HG03060 (cell line): Measurements from ENCODE around the gene HLA-DOA.

Experiments
- ATAC-seq: cut with Tn5 transposase; IDR thresholded peaks from one replicate; pipeline ENCODE4 v1.9.1; 2021; ENCODE audit warnings: low read depth, moderate number of reproducible peaks; ENCODE audit not compliant: unreplicated experiment

HLA-DOA gene

GRCh38 chr6:33008944-33009861 lies at the start of gene HLA-DOA:
Gene HLA-DOA, minus strand, starts transcription at chr6:33009591.
- ATAC-seq = peak; percentile 52

- ATAC-seq = no peak
Observed at GRCh38 chr6:33057222-33058150, 48.1 kb upstream of the HLA-DOA start.

- ATAC-seq = no peak
Observed at GRCh38 chr6:33053230-33053629, 43.8 kb upstream of the HLA-DOA start.

GRCh38 chr6:33052627-33053026 lies 43.2 kb upstream of the HLA-DOA start:
- ATAC-seq = no peak

GRCh38 chr6:33050014-33050810 lies 40.8 kb upstream of the HLA-DOA start:
- ATAC-seq = no peak

- no peak for ATAC-seq
Observed at GRCh38 chr6:33049323-33050013, 40.1 kb upstream of the HLA-DOA start.

DNA sequence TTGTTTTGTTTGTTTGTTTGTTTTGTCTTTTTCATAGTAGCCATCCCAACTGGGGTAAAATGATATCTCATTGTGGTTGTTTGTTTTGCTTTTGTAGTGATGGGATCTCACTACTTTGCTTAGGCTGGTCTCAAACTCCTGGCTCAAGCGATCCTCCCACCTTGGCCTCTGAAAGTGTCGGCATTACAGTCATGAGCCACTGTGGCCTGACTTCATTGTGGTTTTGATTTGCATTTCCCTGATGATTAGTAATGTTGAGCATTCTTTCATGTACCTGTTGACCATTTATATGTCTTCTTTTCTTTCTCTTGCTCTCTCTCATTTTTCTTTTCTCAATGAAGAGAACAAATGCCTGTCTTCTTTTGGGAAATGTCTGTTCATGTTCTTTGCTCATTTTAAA lies 30.8 kb upstream of the HLA-DOA start:
- ATAC-seq = no peak

GRCh38 chr6:33036535-33036934 lies 27.1 kb upstream of the HLA-DOA start:
- no peak for ATAC-seq

DNA sequence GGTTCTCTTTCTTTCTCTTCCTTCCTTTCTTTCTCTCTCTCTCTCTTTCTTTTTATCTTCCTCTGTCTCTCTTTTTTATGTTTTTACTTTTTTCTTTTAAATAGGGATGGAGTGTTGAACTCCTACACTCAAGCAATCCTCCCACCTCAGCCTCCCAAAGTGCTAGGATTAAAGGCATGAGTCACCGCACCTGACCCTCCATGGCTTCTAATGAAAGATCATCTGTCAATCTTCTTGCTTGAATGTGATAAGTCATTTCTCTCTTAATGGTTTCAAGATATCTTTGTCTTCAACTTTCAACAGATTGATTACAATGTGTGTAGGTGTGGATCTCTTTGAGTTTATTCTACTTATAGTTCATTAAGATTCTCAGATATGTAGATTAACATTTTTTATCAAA lies 25.2 kb upstream of the HLA-DOA start:
- ATAC-seq = no peak

- no peak for ATAC-seq
Observed at GRCh38 chr6:33030245-33030644, 20.9 kb upstream of the HLA-DOA start.

DNA sequence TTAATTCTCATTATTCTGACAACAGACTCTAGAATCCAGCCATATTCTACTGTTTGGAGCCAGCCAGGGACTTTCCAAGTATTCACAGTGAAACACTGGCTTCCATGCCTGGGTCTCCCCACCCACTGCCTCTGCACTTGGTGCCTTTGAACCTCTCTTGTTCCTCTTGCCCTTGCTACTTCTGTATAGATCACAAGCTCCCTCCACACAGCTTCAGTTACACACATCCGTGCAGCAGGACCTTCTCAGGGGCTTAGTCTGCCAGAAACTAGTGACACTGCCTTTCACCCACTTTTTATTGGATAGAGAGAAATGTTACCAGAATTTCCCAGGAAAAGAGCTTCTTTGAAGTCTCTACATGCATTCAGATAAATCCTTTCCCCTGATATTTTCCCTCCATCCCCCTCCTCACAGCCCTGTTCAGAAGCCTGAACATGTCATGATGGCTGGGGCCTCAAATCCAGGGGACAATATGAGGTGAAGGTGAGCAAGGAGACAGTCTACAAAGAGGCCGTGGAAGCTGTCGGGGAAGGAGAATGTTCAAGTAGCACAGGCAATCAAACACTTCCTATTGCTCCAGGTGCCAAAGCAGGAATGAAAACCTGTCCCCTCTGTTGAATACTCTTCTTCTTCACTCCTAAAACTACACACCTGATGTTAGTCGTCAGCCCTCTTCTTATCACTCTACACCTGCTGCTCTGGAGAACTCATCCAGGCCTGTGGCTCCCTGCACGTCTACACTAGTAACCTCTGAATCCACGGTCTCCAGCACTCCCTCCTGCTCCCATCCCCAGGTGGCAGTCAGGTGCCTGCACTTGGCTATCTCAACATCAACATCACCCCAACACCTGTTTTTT lies 20.2 kb upstream of the HLA-DOA start:
- peak; percentile 28 for ATAC-seq

DNA sequence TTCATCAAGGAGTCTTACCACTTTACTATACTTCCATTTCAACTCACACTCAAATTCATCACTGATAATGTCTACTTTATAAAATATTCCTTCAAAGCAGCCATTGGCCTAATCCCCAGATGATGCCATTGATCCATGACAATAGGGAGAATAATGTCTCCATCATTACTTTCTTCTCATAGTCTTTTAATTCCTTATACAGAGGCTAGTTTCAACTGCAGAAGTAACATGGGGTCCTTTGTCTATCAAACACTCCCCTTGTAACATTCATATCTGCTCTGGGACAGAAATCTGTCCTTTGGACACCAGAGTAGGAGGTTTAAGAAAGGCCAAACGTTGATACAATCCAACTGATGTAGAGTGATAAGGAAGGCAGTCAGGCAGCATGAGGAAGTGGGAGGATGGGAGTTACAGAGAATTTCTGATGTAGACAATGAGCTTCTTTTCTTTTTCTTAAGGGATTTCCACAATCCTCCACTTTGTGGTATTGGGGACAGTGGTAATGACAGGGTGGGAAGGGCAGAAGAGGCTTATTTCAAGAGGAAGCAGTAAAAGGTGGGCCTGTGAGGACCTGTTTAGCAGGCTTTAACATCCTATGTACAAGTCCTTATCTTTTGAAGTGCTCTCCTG lies 18.9 kb upstream of the HLA-DOA start:
- ATAC-seq = no peak

GRCh38 chr6:33024521-33024920 lies 15.1 kb upstream of the HLA-DOA start:
- no peak for ATAC-seq

DNA sequence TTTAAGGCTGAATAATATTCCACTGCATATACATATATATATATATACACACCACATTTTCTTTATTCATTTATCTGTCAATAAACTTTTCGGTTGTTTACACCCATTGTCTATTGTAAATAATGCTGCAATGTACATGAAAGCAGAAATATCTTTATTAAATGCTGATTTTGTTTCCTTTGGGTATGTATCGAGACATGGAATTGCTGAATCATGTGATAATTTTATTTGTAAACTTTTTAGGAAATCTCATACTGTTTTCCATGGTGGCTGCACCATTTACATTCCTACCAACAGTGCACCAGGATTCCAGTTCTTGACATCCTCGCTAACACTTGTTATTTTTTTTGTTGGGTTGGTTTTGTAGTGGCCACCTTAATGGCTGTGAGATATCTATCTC lies 14.1 kb upstream of the HLA-DOA start:
- no peak for ATAC-seq

DNA sequence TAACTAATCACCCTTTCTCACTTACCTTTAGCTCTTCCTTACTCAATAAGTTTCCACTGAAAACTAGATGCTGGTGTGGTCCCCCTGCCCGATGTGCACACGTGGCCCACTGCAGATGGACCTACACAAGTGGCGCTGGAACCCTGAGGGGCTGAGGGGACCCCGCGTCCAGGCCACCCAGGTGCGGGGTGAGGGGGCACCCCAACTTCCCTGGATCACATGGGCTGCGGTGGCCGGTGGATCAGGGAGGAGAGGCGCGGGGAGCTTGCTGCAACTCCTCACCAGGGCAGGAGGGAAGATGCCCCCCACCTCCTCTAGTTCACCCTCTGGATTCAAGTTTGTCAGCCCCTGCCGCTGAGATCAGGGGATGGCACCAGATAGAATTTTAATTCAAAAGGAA lies 12.5 kb upstream of the HLA-DOA start:
- ATAC-seq = no peak

GRCh38 chr6:33019372-33019771 lies 10.0 kb upstream of the HLA-DOA start:
- no peak for ATAC-seq

DNA sequence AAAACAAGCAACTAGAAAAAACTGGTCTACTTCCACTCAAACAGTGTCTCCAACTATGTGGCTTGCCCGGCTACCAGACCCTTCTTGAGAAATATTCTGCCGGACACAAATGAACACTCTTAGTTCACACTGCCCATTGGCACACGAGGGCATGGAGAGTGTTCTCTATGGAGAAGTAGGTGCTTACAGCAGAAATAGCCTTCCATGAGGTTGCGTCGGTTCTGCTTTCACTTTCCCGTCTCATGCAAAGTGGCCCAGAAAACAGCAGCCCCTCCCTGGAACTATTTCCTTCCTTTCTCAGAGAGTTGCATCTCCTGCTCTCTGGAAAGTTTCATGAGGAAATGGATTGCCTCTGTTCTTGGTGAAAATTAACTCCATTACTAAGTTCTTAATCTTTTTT lies 9.5 kb upstream of the HLA-DOA start:
- ATAC-seq = no peak

DNA sequence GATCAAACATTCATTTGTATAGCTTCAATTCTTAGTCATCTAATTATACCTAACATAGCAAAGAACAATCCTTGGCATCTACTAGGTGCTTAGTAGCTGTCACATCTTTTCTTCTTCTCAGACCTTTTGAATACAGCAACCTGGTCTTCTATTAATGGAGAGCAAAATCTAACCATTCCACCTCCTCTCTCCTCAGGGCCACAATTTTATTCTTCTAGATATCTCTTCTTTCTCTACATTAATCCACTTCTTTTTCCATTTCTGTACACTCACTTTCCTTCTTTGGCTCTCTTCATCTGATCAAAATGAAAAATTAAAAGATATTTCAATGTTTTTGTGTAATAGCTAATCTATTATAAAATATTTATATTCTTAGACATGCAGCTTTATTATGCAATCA lies 9.0 kb upstream of the HLA-DOA start:
- ATAC-seq = no peak
